Panc1 (cell line): ENCODE data around the gene GABRG3. TPM values are rescaled to one million over a fixed set of nuclear protein-coding genes. Genes with fewer than 3 reads are reported as not detected.

ENCODE experiments used
- ATAC-seq: fragments of 200-7000 bp; cut with Tn5 transposase; 2 replicates; pipeline ENCODE4 v1.9.1; 2020; ENCODE audit warnings: mild to moderate bottlenecking, moderate library complexity
- BruUV-seq: library from RNA; stranded (reverse); fragments of 400-500 nt; replicated peaks from 2 replicates; lab custom pipeline; 2021; lab: Mats Ljungman, UMichigan
- CTCF ChIA-PET: fragments of 300-600 bp; sonication (Branson Sonifier 250); formaldehyde crosslinking; loops from one replicate; lab custom pipeline; 2022; ENCODE audit warnings: antibody characterized with exemption; lab: Charles Lee
- POLR2A ChIA-PET: fragments of 300-600 bp; sonication (Branson Sonifier 250); formaldehyde crosslinking; loops from one replicate; lab custom pipeline; 2022; ENCODE audit warnings: antibody characterized with exemption; lab: Charles Lee
- DNase-seq: peaks from one replicate; pipeline ENCODE4 v3.0.0-alpha.2; 2010; ENCODE audit warnings: low read depth, low spot score
- H3K27ac ChIP-seq: 2 replicates; pipeline ENCODE4 v1.5.1; 2011; ENCODE audit warnings: mild to moderate bottlenecking, low read length, inconsistent platforms
- H3K27me3 ChIP-seq: fragments of 200-500 bp; sonication (Bioruptor generic); 2 replicates; pipeline ENCODE4 v1.6.0; 2014; ENCODE audit warnings: low read length, inconsistent platforms; ENCODE audit not compliant: control insufficient read depth, insufficient read depth
- H3K36me3 ChIP-seq: fragments of 200-500 bp; sonication (Bioruptor generic); 2 replicates; pipeline ENCODE4 v1.5.1; 2014; ENCODE audit warnings: inconsistent platforms, mild to moderate bottlenecking, low read length, moderate library complexity; ENCODE audit not compliant: control insufficient read depth, insufficient read depth
- H3K4me1 ChIP-seq: 2 replicates; pipeline ENCODE4 v1.5.1; 2011; ENCODE audit warnings: inconsistent platforms, mild to moderate bottlenecking, low read length, moderate library complexity; ENCODE audit not compliant: control insufficient read depth, insufficient read depth
- H3K4me3 ChIP-seq, 2 experiments: 2 replicates each; pipeline ENCODE4 v1.5.1; 2011 to 2012; ENCODE audit warnings: low read depth in 2 of 2, low read length in 2 of 2, mild to moderate bottlenecking in 2 of 2, inconsistent platforms in 1 of 2, moderate library complexity in 1 of 2
- H3K9me3 ChIP-seq: fragments of 200-500 bp; sonication (Bioruptor generic); 2 replicates; pipeline ENCODE4 v1.5.1; 2014; ENCODE audit warnings: low read depth, mild to moderate bottlenecking, inconsistent platforms, low read length, moderate library complexity; ENCODE audit not compliant: control insufficient read depth, insufficient read depth
- CTCF ChIP-seq: fragments of 450-650 bp; IDR thresholded peaks from 2 replicates; pipeline ENCODE4 v1.5.1; 2017; ENCODE audit warnings: mild to moderate bottlenecking
- POLR2AphosphoS5 ChIP-seq: IDR thresholded peaks from 2 replicates; pipeline ENCODE4 v1.6.1; 2012; ENCODE audit warnings: mild to moderate bottlenecking, low read depth, low read length, moderate library complexity
- REST ChIP-seq, 2 experiments: IDR thresholded peaks; 2 replicates each; pipeline ENCODE4 v1.6.1; 2011 to 2012; ENCODE audit warnings: low read depth in 2 of 2, control low read depth in 1 of 2, low read length in 1 of 2, mild to moderate bottlenecking in 1 of 2, moderate library complexity in 1 of 2; ENCODE audit not compliant: insufficient read depth in 1 of 2
- SIN3A ChIP-seq: IDR thresholded peaks from 2 replicates; pipeline ENCODE4 v1.6.1; 2012; ENCODE audit warnings: low read depth, mild to moderate bottlenecking, low read length, moderate library complexity, borderline replicate concordance; ENCODE audit not compliant: insufficient read depth
- TCF7L2 ChIP-seq: IDR thresholded peaks from 2 replicates; pipeline ENCODE4 v1.6.1; 2011; ENCODE audit warnings: mild to moderate bottlenecking, low read depth, low read length, inconsistent platforms
- in situ Hi-C: cut with HindIII; loops from 2 replicates; pipeline ENCODE4 v1.10.0; 2016; ENCODE audit warnings: low sequenced_read_pairs, low pct_unique_long_range_greater_than_20kb
- intact Hi-C: fragments of 100-400 bp; cut with micrococcal nuclease; formaldehyde crosslinking; loops from one replicate; pipeline ENCODE4 v1.10.0; 2022; ENCODE audit not compliant: unreplicated experiment
- total RNA-seq: library from RNA; stranded (reverse); gene quantifications from one replicate; pipeline ENCODE4 v1.2.1, GENCODE V29; 2021; ENCODE audit not compliant: unreplicated experiment

Gene GABRG3
- total RNA-seq, 1 experiment from 2014 or later: not detected

GRCh38 chr15:26936502-26936901 lies 34.5 kb upstream of the GABRG3 start:
- BruUV-seq: no TSS peak
- Histone ChIP-seq H3K9me3 (no peaks in the 10 kb centered on the region), H3K4me3 (no peak overlapping the region), H3K4me1 (no peaks in the 10 kb centered on the region), H3K27me3 (no peaks in the 10 kb centered on the region), H3K36me3 (no peaks in the 10 kb centered on the region), H3K27ac (no peak overlapping the region)
- TF ChIP-seq POLR2AphosphoS5: no peak
- no peak for TF ChIP-seq CTCF
- no peak for TF ChIP-seq SIN3A
- CTCF ChIA-PET: no interaction called here
- POLR2A ChIA-PET: no interaction called here
- intact Hi-C loops (no loop called here), in situ Hi-C loops (no loop called here)
- DNase-seq (no peak), ATAC-seq (no peak)

- no peak for ATAC-seq
- in situ Hi-C loops: no loop called here
Observed at GRCh38 chr15:26937134-26937533, 33.8 kb upstream of the GABRG3 start.

More at GRCh38 chr15:26937134-26937533, 33.8 kb upstream of the GABRG3 start:
- POLR2A ChIA-PET: no interaction called here
- Histone ChIP-seq H3K9me3 (no peaks in the 10 kb centered on the region), H3K36me3 (no peaks in the 10 kb centered on the region), H3K4me3 (no peak overlapping the region), H3K27ac (no peak overlapping the region), H3K4me1 (no peaks in the 10 kb centered on the region), H3K27me3 (no peaks in the 10 kb centered on the region)
- BruUV-seq: no TSS peak
- TF ChIP-seq TCF7L2 (no peak), REST (IDR thresholded peaks at IDR 0.05; ENCODE audit: insufficient read depth in 1 of 2, low read depth in 2 of 2, low read length in 1 of 2) (no peak), SIN3A (no peak), POLR2AphosphoS5 (no peak), CTCF (no peak)
- DNase-seq: no peak
- CTCF ChIA-PET: no interaction called here
- intact Hi-C loops: no loop called here
